GM21619 (cell line): Measurements from ENCODE around the gene ZNF426.
A peak's percentile ranks its signal among the peaks of the same experiment; 100 is the strongest.
"Not testable (repeated sequence)": the region's sequence is repeated elsewhere in the genome, so short reads cannot be mapped to it uniquely, and the experiment has no call there.

Experiments
- ATAC-seq: cut with Tn5 transposase; IDR thresholded peaks from one replicate; pipeline ENCODE4 v1.9.1; 2021; ENCODE audit not compliant: unreplicated experiment

ZNF426 gene

GRCh38 chr19:9538183-9539058 lies at the start of gene ZNF426:
TSS of gene ZNF426 (minus strand) at chr19:9538645. CDS start at chr19:9536232, 2,413 bp downstream.
- peak; percentile 77 for ATAC-seq

GRCh38 chr19:9586764-9587163 lies 48.3 kb upstream of the ZNF426 start:
- no peak for ATAC-seq

GRCh38 chr19:9584073-9584833 lies 45.8 kb upstream of the ZNF426 start, which contains the start of gene ZNF121:
TSS of gene ZNF121 (minus strand) at chr19:9584504. CDS start at chr19:9568097, 16,407 bp downstream.
- ATAC-seq = peak; percentile 82

- not testable (repeated sequence) for ATAC-seq
These were observed 43.8 kb upstream of the ZNF426 start for GRCh38 chr19:9582081-9582725.

DNA sequence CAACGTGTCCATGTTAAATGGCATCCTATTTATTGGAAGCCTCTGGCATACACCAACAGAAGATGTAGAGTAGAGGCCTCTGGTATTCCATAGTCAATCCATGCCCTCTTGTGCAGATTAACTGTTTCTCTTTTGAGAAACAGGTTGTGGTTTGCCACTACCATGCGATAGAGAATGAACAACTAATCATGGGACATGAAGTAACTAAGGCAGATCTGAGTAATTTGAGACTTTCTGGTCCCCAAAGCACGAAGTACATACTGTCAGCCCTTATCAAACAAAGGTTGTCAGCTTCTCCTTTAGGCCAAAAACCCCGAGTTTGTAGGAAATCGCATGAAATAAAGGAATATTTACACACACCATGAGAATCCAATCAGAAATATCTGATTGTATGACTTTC lies 42.3 kb upstream of the ZNF426 start:
- no peak for ATAC-seq

- ATAC-seq = no peak
These were observed 31.8 kb upstream of the ZNF426 start for GRCh38 chr19:9570255-9570654.

- no peak for ATAC-seq
These were observed 28.3 kb upstream of the ZNF426 start for GRCh38 chr19:9566729-9567128.

GRCh38 chr19:9565900-9566705 lies 27.7 kb upstream of the ZNF426 start:
- no peak for ATAC-seq

- ATAC-seq = no peak
These were observed 14.3 kb upstream of the ZNF426 start for GRCh38 chr19:9552536-9553274.

- no peak for ATAC-seq
These were observed 9.4 kb upstream of the ZNF426 start for GRCh38 chr19:9547870-9548269.

GRCh38 chr19:9541281-9541680 lies 2.8 kb upstream of the ZNF426 start:
- not testable (repeated sequence) for ATAC-seq

GRCh38 chr19:9539921-9540320 lies 1.5 kb upstream of the ZNF426 start:
- ATAC-seq = not testable (repeated sequence)

DNA sequence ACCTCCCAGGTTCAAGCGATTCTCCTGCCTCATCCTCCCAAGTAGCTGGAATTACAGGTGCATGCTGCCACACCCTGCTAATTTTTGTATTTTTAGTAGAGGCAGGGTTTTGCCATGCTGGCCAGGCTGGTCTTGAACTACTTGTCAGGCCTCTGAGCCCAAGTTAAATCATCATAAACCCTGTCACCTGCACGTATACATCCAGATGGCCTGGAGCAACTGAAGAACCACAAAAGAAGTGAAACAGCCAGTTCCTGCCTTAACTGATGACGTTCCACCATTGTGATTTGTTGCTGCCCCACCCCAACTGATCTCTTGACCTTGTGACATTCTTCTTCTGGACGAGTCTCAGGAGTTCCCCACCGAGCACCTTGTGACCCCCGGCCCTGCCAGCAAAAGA lies 756 bp upstream of the ZNF426 start:
- not testable (repeated sequence) for ATAC-seq

- ATAC-seq = no peak
These were observed 2.5 kb downstream of the ZNF426 start for GRCh38 chr19:9535934-9536333.

- ATAC-seq = no peak
These were observed 6.5 kb downstream of the ZNF426 start for GRCh38 chr19:9531933-9532332.

DNA sequence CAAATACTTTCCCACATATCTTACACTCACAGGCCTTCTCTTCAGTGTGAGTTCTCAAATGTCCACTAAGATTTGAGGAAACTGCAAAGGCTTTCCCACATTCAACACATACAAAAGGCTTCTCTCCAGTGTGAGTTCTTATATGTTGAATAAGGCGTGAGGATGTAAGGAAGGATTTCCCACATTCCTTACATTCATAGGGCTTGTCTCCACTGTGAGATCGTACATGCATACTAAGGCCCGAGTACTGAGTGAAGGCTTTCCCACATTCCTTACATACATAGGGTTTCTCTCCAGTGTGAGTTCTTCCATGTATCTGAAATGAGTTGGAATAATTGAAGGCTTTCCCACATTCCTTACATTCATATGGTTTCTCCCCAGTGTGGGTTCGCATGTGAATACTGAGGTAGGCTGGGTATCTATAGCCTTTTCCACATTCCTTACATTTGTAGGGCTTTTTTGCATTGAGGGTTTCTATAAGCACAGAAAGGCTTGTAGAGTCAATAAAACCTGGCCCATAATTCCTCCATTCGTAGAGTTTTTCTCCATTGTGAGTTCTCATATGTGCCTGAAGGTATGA lies 9.6 kb downstream of the ZNF426 start:
- no peak for ATAC-seq

DNA sequence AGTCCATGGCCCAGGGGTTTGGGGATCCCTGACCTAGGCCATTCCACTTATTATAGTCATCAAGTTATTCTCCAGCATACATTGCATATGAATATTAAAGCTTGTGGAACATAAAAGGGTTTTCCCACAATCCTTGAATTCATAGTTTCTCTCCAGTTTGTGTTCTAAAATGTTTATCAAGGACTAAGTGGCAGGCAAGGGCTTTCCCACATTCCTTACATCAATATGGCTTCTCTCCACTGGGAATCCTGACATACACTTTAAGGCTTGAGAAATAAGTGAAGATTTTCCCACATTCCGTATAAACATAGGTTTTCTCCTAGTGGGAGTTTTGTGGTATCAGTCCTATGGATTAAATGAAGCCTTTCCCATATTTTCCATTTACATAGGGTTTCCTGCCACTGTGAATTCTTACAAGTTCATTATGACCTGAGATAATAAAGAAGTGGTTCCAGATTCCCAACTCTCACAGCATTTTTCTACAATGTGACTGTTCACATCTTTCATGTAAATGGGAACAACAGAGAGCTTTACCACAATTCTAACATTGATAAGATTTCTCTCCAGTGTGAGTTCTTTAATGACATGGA lies 14.5 kb downstream of the ZNF426 start:
- no peak for ATAC-seq

DNA sequence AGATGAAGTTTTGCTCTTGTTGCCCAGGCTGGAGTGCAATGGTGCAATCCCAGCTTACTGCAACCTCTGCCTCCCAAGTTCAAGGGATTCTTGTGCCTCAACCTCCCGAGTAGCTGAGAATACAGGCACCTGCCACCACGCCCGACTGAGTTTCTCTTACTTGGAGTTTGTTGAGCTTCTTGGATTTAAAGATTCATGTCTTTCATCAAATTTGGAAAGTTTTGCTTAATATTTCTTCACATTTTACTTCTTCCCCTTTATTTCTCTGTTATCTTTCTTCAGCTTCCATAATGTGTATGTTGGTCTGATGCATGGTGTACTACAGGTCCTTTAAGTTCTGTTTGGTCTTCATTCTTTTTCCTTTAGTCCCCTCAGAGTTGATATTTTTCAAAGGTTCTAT lies 31.2 kb downstream of the ZNF426 start:
- no peak for ATAC-seq

GRCh38 chr19:9500796-9501195 lies 37.6 kb downstream of the ZNF426 start:
- no peak for ATAC-seq
